BJ (cell line): ENCODE data around the gene DOCK4. TPM values are rescaled to one million over a fixed set of nuclear protein-coding genes. Genes with fewer than 3 reads are reported as not detected.

Experiments used
- CTCF ChIA-PET: fragments of 350-600 bp; formaldehyde crosslinking; extraction: SDS; loops from one replicate; lab custom pipeline; 2021; ENCODE audit warnings: antibody characterized with exemption, inconsistent platforms; lab: Yijun Ruan, JAX
- POLR2A ChIA-PET: fragments of 300-600 bp; sonication (Branson Sonifier 250); formaldehyde crosslinking; extraction: SDS; loops from one replicate; lab custom pipeline; 2021; ENCODE audit warnings: antibody characterized with exemption; lab: Charles Lee
- DNase-seq: peaks from one replicate; pipeline ENCODE4 v3.0.0-alpha.2; 2011; ENCODE audit warnings: low read depth
- H3K27me3 ChIP-seq: 2 replicates; pipeline ENCODE4 v1.6.0; 2011; ENCODE audit warnings: low read length; ENCODE audit not compliant: control insufficient read depth, insufficient read depth
- H3K36me3 ChIP-seq: 2 replicates; pipeline ENCODE4 v1.5.1; 2011; ENCODE audit warnings: low read length; ENCODE audit not compliant: control insufficient read depth, insufficient read depth
- H3K4me3 ChIP-seq: 2 replicates; pipeline ENCODE4 v1.5.1; 2011; ENCODE audit warnings: low read depth, mild to moderate bottlenecking, control low read depth, low read length
- CTCF ChIP-seq: IDR thresholded peaks from 2 replicates; pipeline ENCODE4 v1.5.1; 2011; ENCODE audit warnings: low read depth, mild to moderate bottlenecking, control low read depth, inconsistent platforms, low read length, moderate library complexity; ENCODE audit not compliant: insufficient read depth
- polyA plus RNA-seq: library from polyadenylated mRNA; depleted of rRNA; stranded (reverse); fragments of >200 nt; gene quantifications from 2 replicates; pipeline ENCODE4 v1.2.3, GENCODE V29; 2011

DOCK4 gene
- polyA plus RNA-seq, 1 experiment = 0.15 TPM

GRCh38 chr7:112018305-112019030, 187.7 kb downstream of the DOCK4 start:
- Histone ChIP-seq H3K36me3 (no peaks in the 10 kb centered on the region), H3K4me3 (no peak overlapping the region), H3K27me3 (no peaks in the 10 kb centered on the region)
- ChIA-PET CTCF (no interaction called here), POLR2A (no interaction called here)
- no peak for TF ChIP-seq CTCF
- DNase-seq = no peak

- H3K36me3 ChIP-seq = no peaks in the 10 kb centered on the region
- ChIA-PET POLR2A (no interaction called here), CTCF (no interaction called here)
- DNase-seq = no peak
- H3K4me3 ChIP-seq = no peak overlapping the region
- TF ChIP-seq CTCF = no peak
- no peaks in the 10 kb centered on the region; the same call in 1 of the 2 replicates for H3K27me3 ChIP-seq
Measured at GRCh38 chr7:112015146-112015545, 191.1 kb downstream of the DOCK4 start.

GRCh38 chr7:112014347-112014746, 191.9 kb downstream of the DOCK4 start:
- POLR2A ChIA-PET = no interaction called here
- Histone ChIP-seq H3K4me3 (no peak overlapping the region), H3K36me3 (no peaks in the 10 kb centered on the region), H3K27me3 (no peaks in the 10 kb centered on the region; the same call in 1 of the 2 replicates)
- no peak for TF ChIP-seq CTCF
- CTCF ChIA-PET = no interaction called here
- DNase-seq = no peak

- Histone ChIP-seq H3K4me3 (no peak overlapping the region), H3K36me3 (no peaks in the 10 kb centered on the region), H3K27me3 (no peaks in the 10 kb centered on the region; the same call in 1 of the 2 replicates)
- DNase-seq = no peak
- CTCF ChIA-PET = no interaction called here
- TF ChIP-seq CTCF = no peak
- POLR2A ChIA-PET = no interaction called here
Measured at GRCh38 chr7:112013274-112013673, 192.9 kb downstream of the DOCK4 start.

- no peak for DNase-seq
- no peaks in the 10 kb centered on the region; the same call in 1 of the 2 replicates for H3K27me3 ChIP-seq
- no peak for TF ChIP-seq CTCF
- no peaks in the 10 kb centered on the region for H3K36me3 ChIP-seq
- no peak overlapping the region for H3K4me3 ChIP-seq
- ChIA-PET POLR2A (no interaction called here), CTCF (no interaction called here)
Measured at GRCh38 chr7:112012242-112012641, 194.0 kb downstream of the DOCK4 start.
